NCI-H2107 (cell line): Measurements from ENCODE around the gene SLC5A11.

Experiments used
- DNase-seq: peaks from one replicate; lab custom pipeline; 2025; lab: John Stamatoyannopoulos, UW

The SLC5A11 gene

DNA sequence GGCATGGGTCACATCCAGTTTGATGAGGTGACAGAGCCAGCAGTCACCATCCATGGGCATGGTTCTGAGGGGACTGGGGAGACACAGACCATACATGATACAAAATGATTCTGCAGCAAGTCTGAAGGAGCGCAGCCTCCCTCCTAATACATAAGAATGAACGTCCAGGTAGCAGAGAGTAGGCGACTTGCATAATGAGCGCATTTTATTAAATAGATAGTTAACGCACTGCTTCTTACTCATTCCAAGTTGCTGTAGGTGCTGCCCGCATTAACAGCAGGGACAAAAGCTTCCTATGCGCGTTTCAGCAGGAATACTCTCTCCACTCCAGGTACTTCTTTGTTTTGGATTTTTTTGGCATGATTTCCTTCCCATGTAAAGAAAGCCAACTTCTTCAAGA lies 73.8 kb downstream of the SLC5A11 start:
- no peak for DNase-seq

DNA sequence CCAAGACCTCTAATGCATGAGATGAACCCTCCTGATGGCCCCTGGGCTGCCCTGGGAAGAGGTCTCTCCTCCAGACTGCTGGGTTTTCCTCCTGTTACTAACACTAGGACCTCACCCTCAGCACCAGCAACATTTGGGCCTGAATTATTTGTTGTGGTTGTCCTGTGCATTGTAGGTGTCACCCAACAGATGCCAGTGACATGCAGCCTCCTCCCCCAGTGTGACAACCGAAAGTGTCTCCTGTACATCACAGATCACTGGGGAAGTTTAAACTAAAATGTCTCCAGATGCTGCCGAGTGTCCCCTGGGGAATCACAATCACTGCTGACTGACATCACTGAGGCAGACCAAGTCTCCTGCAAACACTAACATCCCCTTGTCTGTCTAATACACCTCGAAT lies 74.8 kb downstream of the SLC5A11 start:
- no peak for DNase-seq

DNA sequence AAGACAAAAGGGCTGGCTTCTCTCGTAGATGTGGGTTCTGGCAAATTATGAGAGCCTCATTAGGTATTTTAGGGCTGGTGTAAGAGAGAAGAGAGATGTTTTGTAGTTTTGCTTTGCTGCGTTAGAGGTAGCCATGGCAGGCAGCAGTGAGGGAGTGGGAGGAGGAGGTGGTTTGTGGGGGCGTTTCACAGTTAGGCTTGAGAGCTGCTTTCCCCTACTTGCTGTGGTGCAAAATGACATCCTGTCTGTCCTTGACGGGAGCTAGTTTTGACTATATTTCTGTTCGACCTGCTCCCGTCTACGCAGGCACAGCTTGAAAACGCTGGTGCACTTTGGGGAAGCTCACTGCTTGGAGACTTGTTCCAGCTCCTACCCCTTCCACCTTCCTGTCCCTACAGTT lies 75.5 kb downstream of the SLC5A11 start:
- DNase-seq: no peak

DNA sequence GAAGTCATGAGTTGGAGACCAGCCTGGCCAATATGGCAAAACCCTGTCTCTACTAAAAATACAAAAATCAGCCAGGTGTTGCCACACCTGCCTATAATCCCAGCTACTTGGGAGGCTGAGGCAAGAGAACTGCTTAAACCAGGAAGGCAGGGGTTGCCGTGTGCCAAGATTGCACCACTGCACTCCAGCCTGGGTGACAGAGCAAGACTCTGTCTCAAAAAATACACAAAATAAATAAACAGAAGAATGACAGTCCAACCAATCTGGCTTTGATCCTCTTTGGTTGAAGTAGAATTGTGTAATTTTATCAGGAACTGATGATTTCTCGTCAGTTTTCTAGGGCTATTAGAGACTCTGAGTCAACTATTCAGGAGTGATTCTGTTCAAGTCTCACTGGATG lies 79.4 kb downstream of the SLC5A11 start:
- DNase-seq: no peak

DNA sequence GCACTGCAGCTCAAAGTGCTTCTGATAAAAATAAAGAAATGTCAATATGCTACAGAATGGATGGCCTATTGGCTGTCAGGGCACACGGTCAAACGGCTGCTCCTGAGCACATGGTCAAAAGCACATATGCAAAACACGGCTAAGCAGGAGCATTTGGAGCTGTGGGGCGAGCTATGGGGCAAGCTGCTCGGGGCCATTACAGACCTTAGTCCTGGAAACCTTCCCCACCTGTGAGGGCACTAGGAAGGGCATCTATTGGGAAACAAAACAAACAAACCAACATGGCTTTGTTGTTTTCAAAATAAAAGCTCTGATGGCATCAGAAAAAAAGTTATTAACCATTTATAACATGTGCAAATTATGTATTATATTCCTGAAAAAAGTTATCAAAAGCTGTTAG lies 83.6 kb downstream of the SLC5A11 start:
- DNase-seq: no peak

DNA sequence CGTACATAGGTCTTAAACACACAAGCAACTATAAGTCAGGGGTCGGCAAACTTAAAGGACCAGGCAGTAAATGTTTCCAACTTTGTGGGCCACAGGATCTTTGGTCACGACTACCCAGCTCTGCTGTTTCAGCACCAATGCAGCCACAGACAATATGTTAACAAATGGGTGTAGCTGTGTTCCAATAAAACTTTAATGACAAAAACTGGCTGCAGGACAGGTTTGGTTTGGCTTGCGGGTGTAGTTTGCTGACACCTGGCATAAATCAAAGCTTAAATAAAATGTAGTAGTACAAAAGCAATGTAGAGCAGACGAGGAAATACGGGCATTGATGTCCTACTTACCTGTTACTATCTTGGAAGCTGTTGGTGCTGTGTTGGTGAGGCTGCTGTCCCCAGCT lies 84.7 kb downstream of the SLC5A11 start:
- no peak for DNase-seq

DNA sequence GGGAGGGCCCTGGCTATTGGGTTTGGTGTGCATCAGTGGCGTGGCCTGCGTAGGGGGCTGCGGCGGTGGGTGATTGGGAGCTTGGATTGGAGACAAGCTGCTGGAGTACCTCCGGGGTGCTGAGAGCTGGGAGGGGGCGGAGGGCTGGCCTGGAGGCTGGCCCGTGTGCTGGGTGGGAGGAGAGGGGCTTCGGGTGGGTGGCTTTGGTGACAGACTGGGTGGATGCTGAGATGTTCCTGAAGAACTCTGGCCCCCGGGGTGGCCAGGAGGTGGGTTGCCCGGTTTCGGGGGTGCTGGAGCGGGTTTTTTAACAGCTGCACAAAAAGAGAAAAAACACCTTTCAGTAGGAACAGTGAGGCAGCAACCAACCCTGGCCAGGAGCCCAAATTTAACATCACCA lies 85.3 kb downstream of the SLC5A11 start:
- DNase-seq: no peak

DNA sequence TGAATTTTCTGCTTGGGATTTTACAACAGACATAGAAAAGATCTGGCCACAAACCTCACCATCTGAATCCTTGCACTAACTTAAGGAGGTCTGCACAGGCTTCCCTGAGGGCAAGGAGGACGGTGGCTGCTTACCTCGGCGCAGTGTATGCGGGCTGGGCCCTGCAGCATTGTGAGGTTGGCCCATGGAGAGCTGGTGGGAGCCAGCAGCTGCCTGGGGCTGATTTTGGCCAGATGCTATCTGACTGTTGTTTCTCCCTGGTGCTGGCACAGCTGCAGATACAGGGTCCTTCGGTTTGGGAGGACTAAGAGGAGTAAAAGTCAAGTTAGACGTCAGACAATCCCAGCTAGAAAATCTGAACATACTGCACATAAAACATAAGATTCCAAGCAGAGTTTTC lies 89.6 kb downstream of the SLC5A11 start:
- DNase-seq: no peak

DNA sequence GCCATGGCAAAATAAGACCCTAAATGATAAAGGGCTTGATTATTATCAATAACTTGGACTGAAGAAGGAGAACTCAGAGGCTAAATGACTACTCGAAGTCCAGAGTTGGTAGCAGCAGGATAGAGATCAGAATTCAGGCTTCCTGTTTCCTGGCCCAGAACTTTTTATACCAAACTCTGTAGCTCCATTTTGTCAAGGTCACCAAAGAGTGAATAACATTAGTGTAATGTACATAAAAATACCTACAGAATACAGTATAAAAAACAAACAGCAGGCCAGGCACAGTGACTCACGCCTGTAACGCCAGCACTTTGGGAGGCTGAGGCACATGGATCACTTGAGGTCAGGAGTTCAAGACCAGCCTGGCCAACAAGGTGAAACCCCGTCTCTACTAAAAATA lies 90.4 kb downstream of the SLC5A11 start:
- DNase-seq: no peak

DNA sequence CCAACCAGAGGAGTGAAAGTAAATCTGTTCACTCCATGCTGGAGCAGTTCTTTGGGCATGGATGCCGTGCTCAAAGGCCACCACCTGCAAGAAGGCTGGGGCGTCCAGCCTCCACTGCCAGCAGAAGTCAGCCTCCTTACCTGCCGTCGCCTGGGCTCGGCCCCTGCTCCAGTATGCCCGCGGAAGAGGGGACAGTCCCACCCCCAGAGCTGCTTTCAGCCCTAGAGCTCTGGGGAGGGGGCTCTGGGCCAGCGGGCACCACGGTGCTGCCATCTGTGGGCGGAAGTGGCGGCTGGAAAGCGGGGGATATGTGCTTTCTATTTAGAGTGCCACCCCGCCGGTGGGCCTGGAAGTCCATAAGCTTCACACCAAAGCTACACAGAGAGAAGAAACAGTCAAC lies 93.5 kb downstream of the SLC5A11 start:
- DNase-seq: no peak

DNA sequence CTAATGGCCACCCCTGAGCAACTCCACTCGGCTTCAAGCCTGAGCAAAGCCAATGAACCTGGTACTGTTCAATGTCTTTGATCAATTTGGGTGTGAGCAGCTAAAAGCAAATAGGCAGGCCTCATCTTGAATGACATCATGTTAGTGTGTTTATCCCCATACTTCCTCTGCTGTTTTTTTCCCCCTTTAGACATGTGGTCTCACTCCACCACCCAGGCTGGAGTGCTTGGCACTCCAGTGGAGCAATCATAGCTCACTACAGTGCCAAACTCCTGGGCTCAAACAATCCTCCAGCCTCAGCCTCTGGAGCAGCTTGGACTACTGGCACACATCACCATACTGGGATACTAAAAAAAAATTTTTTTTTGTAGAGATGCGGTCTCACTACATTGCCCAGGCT lies 94.0 kb downstream of the SLC5A11 start:
- no peak for DNase-seq

DNA sequence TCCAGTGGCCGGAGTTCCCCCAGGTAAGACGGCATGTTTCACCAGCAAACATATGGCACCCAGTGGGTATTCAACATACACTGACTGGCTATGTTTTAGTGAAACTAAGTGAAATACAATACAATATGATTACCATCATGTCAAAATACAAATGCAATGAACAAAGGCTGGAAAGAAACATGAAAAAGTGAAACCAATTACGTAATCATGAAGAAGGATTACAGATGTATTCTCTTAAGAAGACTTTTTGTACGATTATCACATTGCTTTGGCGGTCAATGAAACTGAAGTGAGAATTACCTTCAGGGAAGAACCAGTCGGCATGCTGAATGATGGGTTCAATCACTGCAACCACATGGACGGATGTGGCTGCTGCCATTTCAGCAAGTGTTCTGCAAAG lies 97.7 kb downstream of the SLC5A11 start:
- DNase-seq: no peak

DNA sequence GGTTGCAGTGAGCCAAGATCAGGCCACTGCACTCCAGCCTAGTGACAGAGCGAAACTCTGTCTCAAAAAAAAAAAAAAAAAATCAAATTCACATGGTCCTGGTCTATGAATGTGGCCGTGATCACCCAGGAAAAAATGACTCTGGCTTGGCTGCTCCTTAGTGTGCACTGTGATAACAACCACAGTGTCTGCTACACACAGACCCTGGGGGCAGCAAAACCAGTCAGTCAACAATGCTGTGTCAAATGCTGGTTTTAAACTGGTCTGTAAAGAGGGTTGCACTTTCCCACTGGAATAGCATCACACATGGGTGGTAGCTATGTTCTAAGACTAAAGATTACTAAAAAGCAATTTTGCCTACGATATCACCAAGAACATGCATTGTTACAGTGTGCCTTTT lies 98.4 kb downstream of the SLC5A11 start:
- DNase-seq: no peak

DNA sequence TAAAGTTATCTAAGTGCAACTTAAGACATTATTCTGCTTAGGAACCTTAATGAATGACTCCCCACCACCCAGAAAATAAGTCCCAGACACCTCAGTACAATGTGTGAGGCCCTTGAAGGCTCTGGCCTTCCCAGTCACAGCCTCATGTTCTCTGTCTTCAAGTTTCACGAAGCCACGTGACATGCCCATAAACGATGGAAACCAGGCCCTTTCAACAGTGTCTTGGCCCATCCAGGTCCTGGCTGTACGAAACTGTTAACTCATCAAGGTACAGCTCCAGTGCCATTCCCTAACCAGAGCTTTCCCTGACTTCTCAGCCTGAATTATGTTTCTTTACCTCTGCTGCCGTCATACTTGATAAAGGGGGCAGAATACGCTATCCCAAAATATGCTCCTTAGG lies 100.4 kb downstream of the SLC5A11 start:
- no peak for DNase-seq

DNA sequence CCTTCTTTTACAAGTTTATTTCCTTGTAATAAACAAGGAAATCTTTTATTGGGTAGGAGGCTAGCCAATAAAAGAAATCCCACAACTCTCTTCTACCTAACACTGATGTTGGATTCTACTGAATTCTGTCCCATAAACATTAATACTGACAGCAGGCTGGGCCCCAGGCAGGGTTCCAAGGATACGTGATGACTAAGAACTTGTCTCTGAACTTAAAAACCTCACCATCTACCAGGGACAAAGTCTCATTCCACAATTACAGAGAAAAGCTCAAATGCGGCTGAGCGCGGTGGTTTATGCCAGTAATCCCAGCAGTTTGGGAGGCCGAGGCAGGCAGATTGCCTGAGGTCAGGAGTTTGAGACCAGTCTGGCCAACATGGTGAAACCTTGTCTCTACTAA lies 104.5 kb downstream of the SLC5A11 start:
- DNase-seq: no peak

DNA sequence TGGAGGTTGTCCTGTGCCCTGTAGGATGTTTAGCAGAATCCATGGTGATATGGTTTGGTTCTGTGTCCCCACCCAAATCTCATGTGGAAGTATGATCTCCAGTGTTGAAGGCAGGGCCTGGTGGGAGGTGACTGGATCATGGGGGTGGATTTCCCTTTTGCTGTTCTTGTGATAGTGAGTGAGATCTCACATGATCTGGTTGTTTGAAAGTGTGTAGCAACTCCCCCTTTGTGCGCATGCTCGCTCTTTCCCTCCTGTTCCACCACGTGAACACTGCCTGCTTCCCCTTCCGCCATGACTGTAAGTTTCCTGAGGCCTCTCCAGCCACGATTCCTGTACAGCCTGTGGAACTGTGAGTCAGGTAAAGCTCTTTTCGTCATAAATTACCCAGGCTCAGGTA lies 107.5 kb downstream of the SLC5A11 start:
- DNase-seq: no peak

DNA sequence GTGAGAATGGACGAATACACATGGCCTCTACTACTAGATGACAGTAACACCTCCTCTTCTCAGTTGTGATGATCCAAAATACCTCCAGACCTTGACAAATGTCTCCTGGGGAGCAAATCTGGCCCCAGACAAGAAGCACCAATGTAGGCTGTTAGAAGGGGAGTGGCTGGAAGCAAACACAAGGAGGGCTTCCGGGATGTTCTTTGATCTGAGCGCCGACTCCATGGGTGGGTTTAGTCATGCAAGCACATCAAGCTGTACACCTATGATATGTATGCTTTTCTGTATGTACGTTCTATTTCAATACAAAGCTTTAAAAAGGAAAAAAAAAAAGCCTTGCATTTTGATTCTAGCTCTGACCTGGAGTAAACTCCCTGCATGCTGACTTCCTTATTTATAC lies 108.0 kb downstream of the SLC5A11 start:
- DNase-seq: no peak

DNA sequence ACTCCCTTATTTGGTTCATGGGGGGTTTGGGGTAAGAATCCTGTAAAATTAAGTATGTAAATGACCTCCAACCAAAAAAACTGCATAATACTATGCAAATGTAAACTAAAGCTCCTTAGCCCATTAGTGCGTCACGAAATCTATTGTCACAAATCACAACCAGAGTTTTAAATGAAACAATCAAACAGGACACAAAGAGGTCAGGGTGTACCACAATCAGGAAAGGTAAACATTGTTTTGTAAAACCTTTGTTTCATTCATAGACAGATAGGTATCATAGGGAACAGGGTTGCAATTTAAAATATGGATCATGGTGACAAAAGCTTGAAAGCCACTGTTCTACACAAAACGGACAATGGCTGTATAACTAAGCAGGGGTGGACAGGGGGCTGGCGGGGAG lies 108.4 kb downstream of the SLC5A11 start:
- DNase-seq: no peak

DNA sequence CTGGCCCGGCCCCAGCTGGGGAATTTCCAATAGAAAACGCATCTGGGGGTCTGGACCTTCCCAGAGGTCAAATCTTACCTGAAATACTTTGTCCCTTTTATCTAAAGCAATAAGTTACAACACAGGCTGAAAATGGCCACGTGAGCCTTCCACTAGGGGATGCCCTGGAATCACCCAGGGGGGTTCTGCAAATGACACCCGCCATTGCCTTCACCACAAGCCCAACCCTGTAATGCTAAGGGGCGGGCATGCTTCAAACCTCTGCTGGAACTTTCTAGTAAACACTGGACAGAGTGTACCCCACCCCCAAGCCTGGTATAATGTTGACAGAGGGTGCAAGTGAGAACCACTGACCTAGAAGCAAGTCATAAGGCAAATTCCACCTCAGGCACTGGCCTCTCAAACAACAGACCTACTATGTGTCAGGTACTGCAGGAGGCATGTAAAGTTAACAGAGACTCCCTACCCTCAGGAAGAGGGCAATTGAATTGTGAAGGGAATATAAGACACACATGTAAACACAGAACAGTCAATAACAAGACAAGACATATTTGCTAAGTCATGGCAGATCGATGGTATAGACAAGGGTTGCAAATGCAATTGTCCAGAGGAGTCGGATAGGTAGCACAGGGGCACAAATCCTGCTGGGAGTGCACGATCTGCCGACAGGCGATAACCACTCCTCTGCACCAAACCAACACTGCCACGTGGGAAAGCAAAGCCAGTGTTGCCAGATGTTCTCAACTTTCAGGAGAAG lies 110.4 kb downstream of the SLC5A11 start:
- DNase-seq: no peak

DNA sequence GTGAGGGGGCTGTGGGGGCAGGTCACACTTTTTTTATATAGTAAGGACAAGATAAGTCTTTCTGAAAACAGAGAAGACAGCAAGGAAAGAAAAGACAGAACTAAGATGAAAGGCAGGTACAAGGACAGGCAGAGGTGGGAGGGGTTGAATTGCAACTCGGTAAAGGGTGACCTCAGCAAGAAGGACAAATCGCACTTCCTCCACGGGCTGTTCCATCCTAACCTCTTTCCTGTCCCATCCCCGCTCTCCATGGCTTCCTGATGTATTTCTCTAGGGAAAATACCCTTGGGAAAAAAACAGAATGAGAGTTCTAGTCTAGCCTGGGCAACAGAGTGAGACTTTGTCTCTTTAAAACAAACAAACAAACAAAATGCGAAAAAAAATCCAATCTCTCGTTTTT lies 112.1 kb downstream of the SLC5A11 start:
- no peak for DNase-seq
